Breast epithelium (tissue), 3 donors: ENCODE measurements around the gene PRSS12.

Experiments used
- POLR2AphosphoS5 ChIP-seq, 3 donors: sonication (generic); formaldehyde crosslinking; IDR thresholded peaks; one replicate each; pipeline ENCODE4 v1.6.1; 2017; ENCODE audit warnings: antibody characterized with exemption in 3 of 3
- TF ChIP-seq, protein P1 (sequence below), 3 donors: fragments of 450-650 bp; IDR thresholded peaks; one replicate each; pipeline ENCODE4 v1.5.1; 2016 to 2017; ENCODE audit warnings: antibody characterized with exemption in 3 of 3, mild to moderate bottlenecking in 3 of 3, moderate library complexity in 3 of 3

DNA sequence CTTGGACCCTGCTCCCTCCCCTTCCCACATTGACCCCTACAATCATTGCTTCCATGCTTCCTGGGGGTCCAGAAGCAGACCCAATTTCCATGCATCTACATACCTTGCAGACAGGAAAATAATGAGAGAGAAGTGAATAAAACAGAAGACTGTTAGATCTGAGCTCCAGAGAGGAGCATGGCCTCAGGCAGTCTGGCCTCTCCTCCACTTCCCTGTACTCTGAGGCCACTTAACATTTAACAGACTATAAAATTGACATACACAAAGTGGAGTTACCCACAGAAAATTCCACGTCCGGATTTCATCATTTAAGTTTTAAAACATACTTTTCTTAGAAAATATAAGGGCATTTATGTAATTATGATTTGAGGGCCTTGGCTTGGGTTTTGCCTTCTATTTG is 2.1 kb upstream of the PRSS12 start:
- TF ChIP-seq, protein P1, sequence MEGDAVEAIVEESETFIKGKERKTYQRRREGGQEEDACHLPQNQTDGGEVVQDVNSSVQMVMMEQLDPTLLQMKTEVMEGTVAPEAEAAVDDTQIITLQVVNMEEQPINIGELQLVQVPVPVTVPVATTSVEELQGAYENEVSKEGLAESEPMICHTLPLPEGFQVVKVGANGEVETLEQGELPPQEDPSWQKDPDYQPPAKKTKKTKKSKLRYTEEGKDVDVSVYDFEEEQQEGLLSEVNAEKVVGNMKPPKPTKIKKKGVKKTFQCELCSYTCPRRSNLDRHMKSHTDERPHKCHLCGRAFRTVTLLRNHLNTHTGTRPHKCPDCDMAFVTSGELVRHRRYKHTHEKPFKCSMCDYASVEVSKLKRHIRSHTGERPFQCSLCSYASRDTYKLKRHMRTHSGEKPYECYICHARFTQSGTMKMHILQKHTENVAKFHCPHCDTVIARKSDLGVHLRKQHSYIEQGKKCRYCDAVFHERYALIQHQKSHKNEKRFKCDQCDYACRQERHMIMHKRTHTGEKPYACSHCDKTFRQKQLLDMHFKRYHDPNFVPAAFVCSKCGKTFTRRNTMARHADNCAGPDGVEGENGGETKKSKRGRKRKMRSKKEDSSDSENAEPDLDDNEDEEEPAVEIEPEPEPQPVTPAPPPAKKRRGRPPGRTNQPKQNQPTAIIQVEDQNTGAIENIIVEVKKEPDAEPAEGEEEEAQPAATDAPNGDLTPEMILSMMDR (IDR thresholded peaks at IDR 0.05) = no peak
- TF ChIP-seq POLR2AphosphoS5 (IDR thresholded peaks at IDR 0.05) = no peak
